Measurements from ENCODE around the gene SNUPN. TPM values are rescaled to one million over a fixed set of nuclear protein-coding genes. Genes with fewer than 3 reads are reported as not detected.
A peak's percentile ranks its signal among the peaks of the same experiment; 100 is the strongest.

The SNUPN gene
- total RNA-seq, 2 experiments from 2014 or later = 28.2 to 28.5 TPM

DNA sequence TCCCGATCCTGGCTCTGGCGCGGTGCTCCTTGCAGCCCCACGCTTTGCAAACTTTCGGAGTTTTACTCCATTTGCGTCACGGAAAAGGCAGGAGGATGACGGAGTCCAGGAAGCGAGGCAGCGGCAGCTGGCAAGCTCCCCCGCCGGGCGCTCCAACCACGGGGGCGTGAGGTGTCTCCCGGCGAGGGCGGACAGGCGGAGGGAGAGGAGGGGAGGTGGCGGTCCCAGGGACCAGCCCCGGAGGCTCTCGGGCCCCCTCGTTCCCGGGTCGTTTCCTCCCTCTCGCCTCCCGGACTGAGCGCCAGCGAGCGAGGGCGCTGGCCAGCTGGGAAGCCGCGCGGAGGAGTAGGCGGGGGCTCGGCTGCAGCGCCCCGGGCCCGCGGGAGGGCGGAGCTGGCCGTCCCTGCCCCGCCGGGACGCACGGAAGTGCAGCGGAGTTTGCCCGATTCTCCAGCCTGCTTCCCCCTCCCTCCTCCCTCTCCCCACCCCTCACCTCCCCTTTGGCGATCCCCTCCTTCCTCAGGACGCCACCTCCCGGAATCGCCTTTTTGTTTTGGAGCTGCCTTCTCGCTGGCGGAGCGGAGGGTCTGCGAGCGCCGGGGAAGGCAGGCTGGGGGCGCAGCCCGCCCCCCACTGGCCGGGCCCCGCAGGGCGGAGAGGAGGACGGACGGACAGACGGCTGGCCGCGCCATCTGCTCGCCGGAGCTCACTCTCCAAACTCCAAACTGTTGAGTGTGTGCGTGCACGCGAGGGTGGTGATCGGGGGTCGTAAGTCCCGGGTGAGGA is 22.0 kb upstream of the SNUPN start, which contains the start of gene SNX33:
SNX33 (plus strand) TSS at position 543 of the 786 bp plus-strand sequence. CDS start 1,191 bp downstream, outside the sequence.
- H3K27ac Mint-ChIP-seq = peak within 1 kb of the TSS; percentile 60
- peak within 1 kb of the TSS; percentile 79 for H3K4me3 Mint-ChIP-seq
- no peaks in the 10 kb centered on the region for H3K36me3 Mint-ChIP-seq (ENCODE audit: low read depth)
- peak; percentile 56 for ATAC-seq
- H3K4me1 Mint-ChIP-seq (ENCODE audit: low read depth) = peaks cover 20% of the 10 kb centered on the region
- POLR2A ChIA-PET = interaction anchor here (0.5 to 2.3 kb wide), 8 partner anchors 22 to 446 kb away, joined by 3 to 10 read pairs (median 4); partner anchors contain the start of genes MAN2C1, PTPN9, SIN3A and SNUPN
- peak; percentile 75 for DNase-seq
- intact Hi-C loops (cut with micrococcal nuclease) = loop anchor here (10.0 kb wide), 1 partner anchor 283 kb away; the partner anchor contains the start of gene MAN2C1
- no peaks in the 10 kb centered on the region for H3K9me3 Mint-ChIP-seq
- TF ChIP-seq, protein P1, sequence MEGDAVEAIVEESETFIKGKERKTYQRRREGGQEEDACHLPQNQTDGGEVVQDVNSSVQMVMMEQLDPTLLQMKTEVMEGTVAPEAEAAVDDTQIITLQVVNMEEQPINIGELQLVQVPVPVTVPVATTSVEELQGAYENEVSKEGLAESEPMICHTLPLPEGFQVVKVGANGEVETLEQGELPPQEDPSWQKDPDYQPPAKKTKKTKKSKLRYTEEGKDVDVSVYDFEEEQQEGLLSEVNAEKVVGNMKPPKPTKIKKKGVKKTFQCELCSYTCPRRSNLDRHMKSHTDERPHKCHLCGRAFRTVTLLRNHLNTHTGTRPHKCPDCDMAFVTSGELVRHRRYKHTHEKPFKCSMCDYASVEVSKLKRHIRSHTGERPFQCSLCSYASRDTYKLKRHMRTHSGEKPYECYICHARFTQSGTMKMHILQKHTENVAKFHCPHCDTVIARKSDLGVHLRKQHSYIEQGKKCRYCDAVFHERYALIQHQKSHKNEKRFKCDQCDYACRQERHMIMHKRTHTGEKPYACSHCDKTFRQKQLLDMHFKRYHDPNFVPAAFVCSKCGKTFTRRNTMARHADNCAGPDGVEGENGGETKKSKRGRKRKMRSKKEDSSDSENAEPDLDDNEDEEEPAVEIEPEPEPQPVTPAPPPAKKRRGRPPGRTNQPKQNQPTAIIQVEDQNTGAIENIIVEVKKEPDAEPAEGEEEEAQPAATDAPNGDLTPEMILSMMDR (IDR thresholded peaks at IDR 0.05) = peak; percentile 28
- H3K27me3 Mint-ChIP-seq = no peaks in the 10 kb centered on the region
- CTCF ChIA-PET = interaction anchor here (0.7 to 2.5 kb wide), 16 partner anchors 11 to 279 kb away, joined by 3 to 12 read pairs (median 5); partner anchors contain the start of genes MAN2C1, PTPN9 and SNUPN

- no peak for DNase-seq
- H3K27ac Mint-ChIP-seq = peak overlapping the region; percentile 35
- ChIA-PET POLR2A (interaction anchor here (0.5 to 2.3 kb wide), 7 partner anchors 21 to 446 kb away, joined by 3 to 10 read pairs (median 5); partner anchors contain the start of genes MAN2C1, SIN3A and SNUPN), CTCF (interaction anchor here (0.7 to 2.5 kb wide), 13 partner anchors 10 to 278 kb away, joined by 3 to 12 read pairs (median 5); partner anchors contain the start of genes MAN2C1, PTPN9 and SNUPN)
- H3K4me1 Mint-ChIP-seq (ENCODE audit: low read depth) = peaks cover 17% of the 10 kb centered on the region
- peak overlapping the region; percentile 77 for H3K4me3 Mint-ChIP-seq
- TF ChIP-seq, protein P1 (IDR thresholded peaks at IDR 0.05) = no peak
- intact Hi-C loops (cut with micrococcal nuclease) = loop anchor here (10.0 kb wide), 1 partner anchor 282 kb away; the partner anchor contains the start of gene MAN2C1
- ATAC-seq = peak; percentile 24
- no peaks in the 10 kb centered on the region for H3K36me3 Mint-ChIP-seq (ENCODE audit: low read depth)
- H3K27me3 Mint-ChIP-seq = no peaks in the 10 kb centered on the region
- no peaks in the 10 kb centered on the region for H3K9me3 Mint-ChIP-seq
These were observed 21.4 kb upstream of the SNUPN start for GRCh38 chr15:75646944-75647364.

DNA sequence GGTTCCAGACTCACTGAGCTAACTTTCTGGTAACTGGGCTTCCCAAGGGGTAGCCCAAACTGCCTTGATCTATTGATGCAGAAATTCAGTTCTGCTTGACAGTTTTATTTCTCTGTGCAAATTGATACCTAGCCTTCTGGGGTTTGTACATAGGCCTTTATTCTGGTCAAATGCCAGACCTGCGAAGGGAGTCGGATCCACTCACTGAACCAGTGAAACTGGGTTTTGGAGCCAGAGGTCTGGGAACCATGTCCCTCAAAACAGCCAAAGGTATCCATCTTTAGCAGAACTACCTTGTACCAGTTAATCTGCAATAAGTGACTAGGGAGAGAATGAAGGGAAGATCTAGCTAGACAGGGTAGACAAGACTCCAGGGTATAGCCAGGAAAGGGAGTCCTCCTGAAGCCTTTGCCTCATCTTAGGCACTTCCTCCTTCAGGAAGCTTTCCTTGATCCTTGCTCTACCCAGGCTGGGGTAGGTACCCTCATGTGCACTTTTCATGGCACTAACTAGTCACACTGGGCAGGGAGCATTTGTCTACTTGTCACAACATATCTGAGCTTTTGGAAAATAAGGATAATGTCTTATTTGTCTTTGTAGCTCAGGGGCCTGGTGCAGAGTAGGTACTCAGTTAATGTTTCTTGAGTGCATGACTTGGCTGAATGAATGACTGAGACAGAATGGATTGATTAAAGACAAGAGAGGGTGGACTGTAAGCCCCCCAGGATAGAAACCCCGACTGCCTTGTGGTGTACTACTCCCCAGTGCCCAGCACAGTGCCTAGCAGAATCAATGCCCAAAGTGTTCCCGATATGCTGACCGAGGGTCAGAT is 20.8 kb upstream of the SNUPN start:
- DNase-seq = no peak
- intact Hi-C loops (cut with micrococcal nuclease) = loop anchor here (10.0 kb wide), 1 partner anchor 282 kb away; the partner anchor contains the start of gene MAN2C1
- H3K27me3 Mint-ChIP-seq = no peaks in the 10 kb centered on the region

DNA sequence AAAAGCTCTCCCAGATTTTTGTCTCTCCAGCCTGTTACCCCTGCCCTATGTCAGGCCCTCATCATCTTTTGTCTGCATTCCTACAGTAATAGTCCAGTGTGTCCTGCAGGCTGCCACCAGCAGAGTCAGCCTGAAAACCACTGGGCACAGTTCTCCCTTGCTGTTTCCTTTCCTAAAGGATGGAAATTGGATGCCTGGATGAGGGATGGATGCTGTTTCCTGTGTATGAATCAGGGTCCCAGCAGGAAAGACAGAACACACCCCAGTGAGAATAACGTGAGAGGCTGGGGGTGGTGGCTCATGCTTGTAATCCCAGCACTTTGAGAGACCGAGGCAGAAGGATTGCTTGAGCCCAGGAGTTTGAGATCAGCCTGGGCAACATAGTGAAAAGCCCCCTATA is 18.9 kb upstream of the SNUPN start:
- Mint-ChIP-seq H3K27ac (no peak overlapping the region), H3K9me3 (no peaks in the 10 kb centered on the region), H3K36me3 (ENCODE audit: low read depth) (peaks cover 2% of the 10 kb centered on the region), H3K4me1 (ENCODE audit: low read depth) (peaks cover 10% of the 10 kb centered on the region), H3K27me3 (no peaks in the 10 kb centered on the region), H3K4me3 (no peak overlapping the region)
- ChIA-PET CTCF (no interaction called here), POLR2A (no interaction called here)
- TF ChIP-seq, protein P1 (IDR thresholded peaks at IDR 0.05) = no peak
- intact Hi-C loops (cut with micrococcal nuclease) = loop anchor here (5.0 to 10.0 kb wide), 2 partner anchors 192 to 280 kb away; partner anchors contain the start of genes MAN2C1 and SIN3A
- ATAC-seq (no peak), DNase-seq (no peak)

More for the DNA sequence above, 20.8 kb upstream of the SNUPN start:
- peaks cover 11% of the 10 kb centered on the region for H3K4me1 Mint-ChIP-seq (ENCODE audit: low read depth)
- peak overlapping the region; percentile 35 for H3K27ac Mint-ChIP-seq
- H3K36me3 Mint-ChIP-seq (ENCODE audit: low read depth) = no peaks in the 10 kb centered on the region
- no peak for ATAC-seq
- H3K4me3 Mint-ChIP-seq = peak overlapping the region; percentile 77
- TF ChIP-seq, protein P1 (IDR thresholded peaks at IDR 0.05) = no peak
- POLR2A ChIA-PET = interaction anchor here (1.8 to 2.3 kb wide), 3 partner anchors 21 to 278 kb away, joined by 8 to 10 read pairs (median 9); partner anchors contain the start of genes MAN2C1, SIN3A and SNUPN
- no peaks in the 10 kb centered on the region for H3K9me3 Mint-ChIP-seq
- CTCF ChIA-PET = interaction anchor here (0.6 to 2.5 kb wide), 12 partner anchors 10 to 278 kb away, joined by 3 to 12 read pairs (median 6); partner anchors contain the start of genes MAN2C1, PTPN9, SIN3A and SNUPN

Measured in activated CD8-positive, alpha-beta T cell treated with anti-CD3 and anti-CD28 coated beads for 36 hours (primary cell).